ENCODE measurements around the gene SVOPL. TPM values are rescaled to one million over a fixed set of nuclear protein-coding genes. Genes with fewer than 3 reads are reported as not detected.

The SVOPL gene
- total RNA-seq, 1 experiment from 2014 or later: not detected

- ChIA-PET POLR2A (no interaction called here), CTCF (no interaction called here)
Measured at GRCh38 chr7:138746073-138746472, 44.9 kb upstream of the SVOPL start.

More at GRCh38 chr7:138746073-138746472, 44.9 kb upstream of the SVOPL start:
- no peaks in the 10 kb centered on the region for H3K27me3 ChIP-seq (ENCODE audit: insufficient read depth, low read length)
- no peak overlapping the region for H2AFZ ChIP-seq (ENCODE audit: low read depth, low read length, poor library complexity, severe bottlenecking)
- H4K20me1 ChIP-seq (ENCODE audit: insufficient read depth): no peaks in the 10 kb centered on the region
- no peaks in the 10 kb centered on the region for H3K79me2 ChIP-seq (ENCODE audit: insufficient read depth, low read length)
- H3K9me3 ChIP-seq (ENCODE audit: control insufficient read depth in 1 of 2, insufficient read depth in 1 of 2, low read depth in 1 of 2, low read length in 2 of 2): no peaks in the 10 kb centered on the region
- no peak overlapping the region for H3K27ac ChIP-seq (ENCODE audit: low read depth, low read length)
- RAD21 ChIA-PET (ENCODE audit: low non-redundant PET in 1 of 2, low total read pairs in 2 of 2, uncharacterized antibody in 2 of 2, unreplicated experiment in 2 of 2): interaction anchor here in 1 of 2 experiments (0.6 kb wide), 1 partner anchor 793 kb away, joined by 3 read pairs; no protein-coding TSS in a partner anchor
- ATAC-seq (no peak), DNase-seq (ENCODE audit: low read depth, low spot score) (no peak)
- intact Hi-C loops (cut with micrococcal nuclease): no loop called here
- H3K9ac ChIP-seq (ENCODE audit: low read length): no peak overlapping the region
- no peak overlapping the region for H3K4me2 ChIP-seq (ENCODE audit: low read length)
- H3K9me2 ChIP-seq (ENCODE audit: insufficient read depth): no peaks in the 10 kb centered on the region
- BruUV-seq (replicated peaks): no TSS peak
- TF ChIP-seq EZH2 (IDR thresholded peaks at IDR 0.05) (no peak), CEBPB (IDR thresholded peaks at IDR 0.05; ENCODE audit: low read depth) (no peak), POLR2AphosphoS5 (IDR thresholded peaks at IDR 0.05; ENCODE audit: low read depth, low read length) (no peak), YY1 (IDR thresholded peaks at IDR 0.05; ENCODE audit: extremely low read depth, insufficient replicate concordance, low read depth, low read length) (no peak), EZH2phosphoT487 (IDR thresholded peaks at IDR 0.05; ENCODE audit: borderline replicate concordance) (no peak), MAX (IDR thresholded peaks at IDR 0.05) (no peak), POLR2A (IDR thresholded peaks at IDR 0.05; ENCODE audit: borderline replicate concordance, extremely low read depth, insufficient read depth, insufficient read length) (no peak), ZFX (IDR thresholded peaks at IDR 0.05) (no peak), ELF1 (IDR thresholded peaks at IDR 0.05; ENCODE audit: borderline replicate concordance, low read depth) (no peak)
- TF ChIP-seq, protein P1, sequence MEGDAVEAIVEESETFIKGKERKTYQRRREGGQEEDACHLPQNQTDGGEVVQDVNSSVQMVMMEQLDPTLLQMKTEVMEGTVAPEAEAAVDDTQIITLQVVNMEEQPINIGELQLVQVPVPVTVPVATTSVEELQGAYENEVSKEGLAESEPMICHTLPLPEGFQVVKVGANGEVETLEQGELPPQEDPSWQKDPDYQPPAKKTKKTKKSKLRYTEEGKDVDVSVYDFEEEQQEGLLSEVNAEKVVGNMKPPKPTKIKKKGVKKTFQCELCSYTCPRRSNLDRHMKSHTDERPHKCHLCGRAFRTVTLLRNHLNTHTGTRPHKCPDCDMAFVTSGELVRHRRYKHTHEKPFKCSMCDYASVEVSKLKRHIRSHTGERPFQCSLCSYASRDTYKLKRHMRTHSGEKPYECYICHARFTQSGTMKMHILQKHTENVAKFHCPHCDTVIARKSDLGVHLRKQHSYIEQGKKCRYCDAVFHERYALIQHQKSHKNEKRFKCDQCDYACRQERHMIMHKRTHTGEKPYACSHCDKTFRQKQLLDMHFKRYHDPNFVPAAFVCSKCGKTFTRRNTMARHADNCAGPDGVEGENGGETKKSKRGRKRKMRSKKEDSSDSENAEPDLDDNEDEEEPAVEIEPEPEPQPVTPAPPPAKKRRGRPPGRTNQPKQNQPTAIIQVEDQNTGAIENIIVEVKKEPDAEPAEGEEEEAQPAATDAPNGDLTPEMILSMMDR (IDR thresholded peaks at IDR 0.05 in 2 of 3, conservative IDR thresholded peaks at IDR 0.05 in 1 of 3; ENCODE audit: borderline replicate concordance in 1 of 3, insufficient read depth in 1 of 3, low read depth in 2 of 3, low read length in 2 of 3): no peak
- TF ChIP-seq, protein P2, sequence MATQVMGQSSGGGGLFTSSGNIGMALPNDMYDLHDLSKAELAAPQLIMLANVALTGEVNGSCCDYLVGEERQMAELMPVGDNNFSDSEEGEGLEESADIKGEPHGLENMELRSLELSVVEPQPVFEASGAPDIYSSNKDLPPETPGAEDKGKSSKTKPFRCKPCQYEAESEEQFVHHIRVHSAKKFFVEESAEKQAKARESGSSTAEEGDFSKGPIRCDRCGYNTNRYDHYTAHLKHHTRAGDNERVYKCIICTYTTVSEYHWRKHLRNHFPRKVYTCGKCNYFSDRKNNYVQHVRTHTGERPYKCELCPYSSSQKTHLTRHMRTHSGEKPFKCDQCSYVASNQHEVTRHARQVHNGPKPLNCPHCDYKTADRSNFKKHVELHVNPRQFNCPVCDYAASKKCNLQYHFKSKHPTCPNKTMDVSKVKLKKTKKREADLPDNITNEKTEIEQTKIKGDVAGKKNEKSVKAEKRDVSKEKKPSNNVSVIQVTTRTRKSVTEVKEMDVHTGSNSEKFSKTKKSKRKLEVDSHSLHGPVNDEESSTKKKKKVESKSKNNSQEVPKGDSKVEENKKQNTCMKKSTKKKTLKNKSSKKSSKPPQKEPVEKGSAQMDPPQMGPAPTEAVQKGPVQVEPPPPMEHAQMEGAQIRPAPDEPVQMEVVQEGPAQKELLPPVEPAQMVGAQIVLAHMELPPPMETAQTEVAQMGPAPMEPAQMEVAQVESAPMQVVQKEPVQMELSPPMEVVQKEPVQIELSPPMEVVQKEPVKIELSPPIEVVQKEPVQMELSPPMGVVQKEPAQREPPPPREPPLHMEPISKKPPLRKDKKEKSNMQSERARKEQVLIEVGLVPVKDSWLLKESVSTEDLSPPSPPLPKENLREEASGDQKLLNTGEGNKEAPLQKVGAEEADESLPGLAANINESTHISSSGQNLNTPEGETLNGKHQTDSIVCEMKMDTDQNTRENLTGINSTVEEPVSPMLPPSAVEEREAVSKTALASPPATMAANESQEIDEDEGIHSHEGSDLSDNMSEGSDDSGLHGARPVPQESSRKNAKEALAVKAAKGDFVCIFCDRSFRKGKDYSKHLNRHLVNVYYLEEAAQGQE (IDR thresholded peaks at IDR 0.05; ENCODE audit: low read depth): no peak
- TF ChIP-seq, protein P3, sequence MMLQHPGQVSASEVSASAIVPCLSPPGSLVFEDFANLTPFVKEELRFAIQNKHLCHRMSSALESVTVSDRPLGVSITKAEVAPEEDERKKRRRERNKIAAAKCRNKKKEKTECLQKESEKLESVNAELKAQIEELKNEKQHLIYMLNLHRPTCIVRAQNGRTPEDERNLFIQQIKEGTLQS (IDR thresholded peaks at IDR 0.05): no peak
- no peak overlapping the region for H3K4me3 ChIP-seq (replicated peaks in 1 of 2; ENCODE audit: low read depth in 1 of 2, low read length in 2 of 2)
- H3K36me3 ChIP-seq (ENCODE audit: control insufficient read depth in 1 of 2, insufficient read depth in 2 of 2, low read length in 2 of 2): no peaks in the 10 kb centered on the region
- H3K4me1 ChIP-seq (ENCODE audit: control insufficient read depth in 1 of 2, insufficient read depth in 2 of 2, low read length in 2 of 2): peaks cover 0 to 4% of the 10 kb centered on the region in 2 experiments; a peak in 1 of 4 replicates

Data from HCT116 (cell line).